Measurements from ENCODE around the gene KCNQ1. TPM values are rescaled to one million over a fixed set of nuclear protein-coding genes. Genes with fewer than 3 reads are reported as not detected.
A peak's percentile ranks its signal among the peaks of the same experiment; 100 is the strongest.

The KCNQ1 gene
- total and polyA plus RNA-seq, 9 of the 15 experiments (the other 6 are each of a cell fraction or from before 2014, with no cell fraction given): 0.44 TPM; not detected in 8

DNA sequence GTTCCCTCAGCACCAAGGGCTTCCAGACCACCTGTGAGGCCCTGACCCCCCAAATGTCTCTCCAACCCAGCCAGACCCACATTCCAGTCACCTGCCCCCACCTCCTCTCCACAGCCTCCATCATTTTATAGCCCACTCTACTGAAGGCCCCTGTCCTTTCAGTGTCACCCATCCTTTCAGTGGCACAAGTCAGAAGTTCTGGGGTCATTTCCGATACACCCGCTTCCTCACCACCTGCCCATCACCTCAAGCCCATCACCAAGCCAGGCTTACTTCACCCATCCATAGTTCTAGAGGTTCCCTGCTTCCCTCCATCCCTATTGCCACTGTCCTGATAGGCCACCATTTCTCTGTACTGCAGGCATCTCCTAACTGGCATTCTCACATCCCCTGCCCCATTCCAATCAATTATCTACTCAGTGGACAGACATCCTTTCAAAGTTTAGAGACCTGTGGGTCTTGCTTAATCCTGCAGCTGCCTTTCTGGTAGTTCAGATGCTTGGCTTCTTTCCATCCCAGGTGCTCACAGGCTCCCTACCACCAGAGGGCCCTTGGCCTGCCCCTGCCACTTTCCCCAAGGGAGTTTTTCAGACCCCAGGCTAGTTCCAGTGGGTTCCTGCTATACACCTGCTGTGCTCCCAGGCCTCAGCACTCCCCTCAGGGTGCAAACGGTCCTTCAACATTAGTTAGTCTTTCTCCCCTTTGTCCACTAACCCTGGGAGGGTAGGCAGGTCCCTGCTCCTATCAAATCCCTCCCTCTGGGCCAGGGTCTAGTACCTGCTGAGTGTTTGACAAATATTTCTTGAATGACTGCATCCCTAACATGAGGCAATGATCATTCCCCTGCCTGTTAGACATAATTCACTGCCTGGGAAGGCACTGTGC lies 247.4 kb downstream of the KCNQ1 start (continued):
- TF ChIP-seq, protein P1, sequence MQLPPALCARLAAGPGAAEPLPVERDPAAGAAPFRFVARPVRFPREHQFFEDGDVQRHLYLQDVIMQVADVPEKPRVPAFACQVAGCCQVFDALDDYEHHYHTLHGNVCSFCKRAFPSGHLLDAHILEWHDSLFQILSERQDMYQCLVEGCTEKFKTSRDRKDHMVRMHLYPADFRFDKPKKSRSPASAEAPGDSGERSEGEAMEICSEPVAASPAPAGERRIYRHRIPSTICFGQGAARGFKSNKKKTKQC (CRISPR knock-in tag; IDR thresholded peaks at IDR 0.05): no peak
- TF ChIP-seq ATF7 (IDR thresholded peaks at IDR 0.05) (no peak), HDAC2 (IDR thresholded peaks at IDR 0.05) (no peak), ZNF124 (CRISPR knock-in tag; IDR thresholded peaks at IDR 0.05) (no peak), SIRT6 (IDR thresholded peaks at IDR 0.05; ENCODE audit: low read depth, low read length) (no peak), MEIS2 (IDR thresholded peaks at IDR 0.05; ENCODE audit: partially characterized antibody) (no peak), YBX1 (IDR thresholded peaks at IDR 0.05) (no peak), FOXA1 (IDR thresholded peaks at IDR 0.05; ENCODE audit: borderline replicate concordance) (no peak), RAD21 (CRISPR knock-in tag; conservative IDR thresholded peaks at IDR 0.05 in 1 of 2, IDR thresholded peaks at IDR 0.05 in 1 of 2) (peak in 1 of 2 experiments; percentile 41; a peak in 2 of 4 replicates), DNMT1 (IDR thresholded peaks at IDR 0.05) (no peak)
- TF ChIP-seq, protein P2, sequence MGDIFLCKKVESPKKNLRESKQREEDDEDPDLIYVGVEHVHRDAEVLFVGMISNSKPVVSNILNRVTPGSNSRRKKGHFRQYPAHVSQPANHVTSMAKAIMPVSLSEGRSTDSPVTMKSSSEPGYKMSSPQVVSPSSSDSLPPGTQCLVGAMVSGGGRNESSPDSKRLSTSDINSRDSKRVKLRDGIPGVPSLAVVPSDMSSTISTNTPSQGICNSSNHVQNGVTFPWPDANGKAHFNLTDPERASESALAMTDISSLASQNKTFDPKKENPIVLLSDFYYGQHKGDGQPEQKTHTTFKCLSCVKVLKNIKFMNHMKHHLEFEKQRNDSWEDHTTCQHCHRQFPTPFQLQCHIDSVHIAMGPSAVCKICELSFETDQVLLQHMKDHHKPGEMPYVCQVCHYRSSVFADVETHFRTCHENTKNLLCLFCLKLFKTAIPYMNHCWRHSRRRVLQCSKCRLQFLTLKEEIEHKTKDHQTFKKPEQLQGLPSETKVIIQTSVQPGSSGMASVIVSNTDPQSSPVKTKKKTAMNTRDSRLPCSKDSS (IDR thresholded peaks at IDR 0.05; ENCODE audit: low read depth, partially characterized antibody): no peak
- TF ChIP-seq, protein P3, sequence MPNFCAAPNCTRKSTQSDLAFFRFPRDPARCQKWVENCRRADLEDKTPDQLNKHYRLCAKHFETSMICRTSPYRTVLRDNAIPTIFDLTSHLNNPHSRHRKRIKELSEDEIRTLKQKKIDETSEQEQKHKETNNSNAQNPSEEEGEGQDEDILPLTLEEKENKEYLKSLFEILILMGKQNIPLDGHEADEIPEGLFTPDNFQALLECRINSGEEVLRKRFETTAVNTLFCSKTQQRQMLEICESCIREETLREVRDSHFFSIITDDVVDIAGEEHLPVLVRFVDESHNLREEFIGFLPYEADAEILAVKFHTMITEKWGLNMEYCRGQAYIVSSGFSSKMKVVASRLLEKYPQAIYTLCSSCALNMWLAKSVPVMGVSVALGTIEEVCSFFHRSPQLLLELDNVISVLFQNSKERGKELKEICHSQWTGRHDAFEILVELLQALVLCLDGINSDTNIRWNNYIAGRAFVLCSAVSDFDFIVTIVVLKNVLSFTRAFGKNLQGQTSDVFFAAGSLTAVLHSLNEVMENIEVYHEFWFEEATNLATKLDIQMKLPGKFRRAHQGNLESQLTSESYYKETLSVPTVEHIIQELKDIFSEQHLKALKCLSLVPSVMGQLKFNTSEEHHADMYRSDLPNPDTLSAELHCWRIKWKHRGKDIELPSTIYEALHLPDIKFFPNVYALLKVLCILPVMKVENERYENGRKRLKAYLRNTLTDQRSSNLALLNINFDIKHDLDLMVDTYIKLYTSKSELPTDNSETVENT (CRISPR knock-in tag; IDR thresholded peaks at IDR 0.05): no peak
- TF ChIP-seq, protein P4, sequence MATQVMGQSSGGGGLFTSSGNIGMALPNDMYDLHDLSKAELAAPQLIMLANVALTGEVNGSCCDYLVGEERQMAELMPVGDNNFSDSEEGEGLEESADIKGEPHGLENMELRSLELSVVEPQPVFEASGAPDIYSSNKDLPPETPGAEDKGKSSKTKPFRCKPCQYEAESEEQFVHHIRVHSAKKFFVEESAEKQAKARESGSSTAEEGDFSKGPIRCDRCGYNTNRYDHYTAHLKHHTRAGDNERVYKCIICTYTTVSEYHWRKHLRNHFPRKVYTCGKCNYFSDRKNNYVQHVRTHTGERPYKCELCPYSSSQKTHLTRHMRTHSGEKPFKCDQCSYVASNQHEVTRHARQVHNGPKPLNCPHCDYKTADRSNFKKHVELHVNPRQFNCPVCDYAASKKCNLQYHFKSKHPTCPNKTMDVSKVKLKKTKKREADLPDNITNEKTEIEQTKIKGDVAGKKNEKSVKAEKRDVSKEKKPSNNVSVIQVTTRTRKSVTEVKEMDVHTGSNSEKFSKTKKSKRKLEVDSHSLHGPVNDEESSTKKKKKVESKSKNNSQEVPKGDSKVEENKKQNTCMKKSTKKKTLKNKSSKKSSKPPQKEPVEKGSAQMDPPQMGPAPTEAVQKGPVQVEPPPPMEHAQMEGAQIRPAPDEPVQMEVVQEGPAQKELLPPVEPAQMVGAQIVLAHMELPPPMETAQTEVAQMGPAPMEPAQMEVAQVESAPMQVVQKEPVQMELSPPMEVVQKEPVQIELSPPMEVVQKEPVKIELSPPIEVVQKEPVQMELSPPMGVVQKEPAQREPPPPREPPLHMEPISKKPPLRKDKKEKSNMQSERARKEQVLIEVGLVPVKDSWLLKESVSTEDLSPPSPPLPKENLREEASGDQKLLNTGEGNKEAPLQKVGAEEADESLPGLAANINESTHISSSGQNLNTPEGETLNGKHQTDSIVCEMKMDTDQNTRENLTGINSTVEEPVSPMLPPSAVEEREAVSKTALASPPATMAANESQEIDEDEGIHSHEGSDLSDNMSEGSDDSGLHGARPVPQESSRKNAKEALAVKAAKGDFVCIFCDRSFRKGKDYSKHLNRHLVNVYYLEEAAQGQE (IDR thresholded peaks at IDR 0.05; ENCODE audit: borderline replicate concordance): 0 out of 2 replicates have a peak, but pooled peaks have one; percentile 13
- TF ChIP-seq, protein P4 (CRISPR knock-in tag; IDR thresholded peaks at IDR 0.05; ENCODE audit: low read depth): no peak
